HepG2 (cell line): ENCODE results near the gene TIAM2. TPM values are rescaled to one million over a fixed set of nuclear protein-coding genes. Genes with fewer than 3 reads are reported as not detected.
A peak's percentile ranks its signal among the peaks of the same experiment; 100 is the strongest.

Experiments used
- ELF4 ChIP-seq: sonication (generic); formaldehyde crosslinking; IDR thresholded peaks from 2 replicates; pipeline ENCODE4 v1.5.0; 2020; ENCODE audit warnings: missing genetic modification reagents, mild to moderate bottlenecking, moderate library complexity, borderline replicate concordance
- FLYWCH1 ChIP-seq: sonication (generic); formaldehyde crosslinking; IDR thresholded peaks from 2 replicates; pipeline ENCODE4 v1.8.1; 2023; ENCODE audit warnings: mild to moderate bottlenecking, missing genetic modification reagents
- HNF4A ChIP-seq: sonication (generic); formaldehyde crosslinking; IDR thresholded peaks from 2 replicates; pipeline ENCODE4 v1.4.0; 2020; ENCODE audit warnings: missing genetic modification reagents
- JUND ChIP-seq: sonication (generic); formaldehyde crosslinking; IDR thresholded peaks from 2 replicates; pipeline ENCODE4 v1.8.0; 2022; ENCODE audit warnings: mild to moderate bottlenecking, missing genetic modification reagents
- MXD3 ChIP-seq: IDR thresholded peaks from 2 replicates; pipeline ENCODE4 v1.6.1; 2016; ENCODE audit warnings: mild to moderate bottlenecking, missing biosample characterization, missing genetic modification reagents
- NRL ChIP-seq: sonication (generic); formaldehyde crosslinking; IDR thresholded peaks from 2 replicates; pipeline ENCODE4 v1.5.0; 2020; ENCODE audit warnings: missing genetic modification reagents, mild to moderate bottlenecking, moderate library complexity, borderline replicate concordance
- PAF1 ChIP-seq: IDR thresholded peaks from 2 replicates; pipeline ENCODE4 v1.6.1; 2016; ENCODE audit warnings: missing genetic modification reagents, missing compliant biosample characterization
- PAXIP1 ChIP-seq: sonication (generic); formaldehyde crosslinking; conservative IDR thresholded peaks from 2 replicates; pipeline ENCODE4 v1.4.0; 2020; ENCODE audit warnings: mild to moderate bottlenecking, missing genetic modification reagents, moderate library complexity
- ZNF10 ChIP-seq: sonication (generic); formaldehyde crosslinking; IDR thresholded peaks from 2 replicates; pipeline ENCODE4 v1.4.0; 2020; ENCODE audit warnings: mild to moderate bottlenecking, low read depth, missing genetic modification reagents, borderline replicate concordance
- ZNF510 ChIP-seq: sonication (generic); formaldehyde crosslinking; IDR thresholded peaks from 2 replicates; pipeline ENCODE4 v1.4.0; 2020; ENCODE audit warnings: low read depth, mild to moderate bottlenecking, missing genetic modification reagents
- polyA plus RNA-seq, 8 experiments: library from polyadenylated mRNA; depleted of rRNA in 3 of 8; stranded (reverse) in 7 of 8; unstranded in 1 of 8; fragments of >200 nt; fragmentation: Illumina TruSeq in 4 of 8; extraction: Trizol in 4 of 8; gene quantifications; 2 replicates each; pipeline versions ENCODE4 v1.2.1 to v1.2.3, GENCODE V29; 2011 to 2016; ENCODE audit warnings: low read depth in 4 of 8, missing spikeins in 1 of 8, mixed read lengths in 1 of 8; ENCODE audit not compliant: insufficient read depth in 1 of 8
- total RNA-seq, 5 experiments: library from RNA; depleted of rRNA; stranded (reverse); fragments of >200 nt; fragmentation: Illumina TruSeq; extraction: Trizol; gene quantifications; 2 replicates each; pipeline ENCODE4 v1.2.3, GENCODE V29; 2016; ENCODE audit warnings: low read depth in 1 of 5
- TF ChIP-seq, protein P1 (sequence below): sonication (generic); formaldehyde crosslinking; IDR thresholded peaks from 2 replicates; pipeline ENCODE4 v1.5.0; 2020; ENCODE audit warnings: mild to moderate bottlenecking, missing genetic modification reagents
- TF ChIP-seq, protein P2 (sequence below): sonication (generic); formaldehyde crosslinking; IDR thresholded peaks from 2 replicates; pipeline ENCODE4 v1.4.0; 2020; ENCODE audit warnings: mild to moderate bottlenecking, missing genetic modification reagents, borderline replicate concordance

Gene TIAM2
- total and polyA plus RNA-seq, 2 of the 13 experiments (the other 11 are each of a cell fraction or from before 2014, with no cell fraction given): 4.1 to 4.5 TPM

- TF ChIP-seq ELF4 (CRISPR knock-in tag): no peak
- TF ChIP-seq ZNF510 (CRISPR knock-in tag): no peak
- no peak for TF ChIP-seq NRL (CRISPR knock-in tag)
- no peak for TF ChIP-seq FLYWCH1 (CRISPR knock-in tag)
- TF ChIP-seq, protein P1, sequence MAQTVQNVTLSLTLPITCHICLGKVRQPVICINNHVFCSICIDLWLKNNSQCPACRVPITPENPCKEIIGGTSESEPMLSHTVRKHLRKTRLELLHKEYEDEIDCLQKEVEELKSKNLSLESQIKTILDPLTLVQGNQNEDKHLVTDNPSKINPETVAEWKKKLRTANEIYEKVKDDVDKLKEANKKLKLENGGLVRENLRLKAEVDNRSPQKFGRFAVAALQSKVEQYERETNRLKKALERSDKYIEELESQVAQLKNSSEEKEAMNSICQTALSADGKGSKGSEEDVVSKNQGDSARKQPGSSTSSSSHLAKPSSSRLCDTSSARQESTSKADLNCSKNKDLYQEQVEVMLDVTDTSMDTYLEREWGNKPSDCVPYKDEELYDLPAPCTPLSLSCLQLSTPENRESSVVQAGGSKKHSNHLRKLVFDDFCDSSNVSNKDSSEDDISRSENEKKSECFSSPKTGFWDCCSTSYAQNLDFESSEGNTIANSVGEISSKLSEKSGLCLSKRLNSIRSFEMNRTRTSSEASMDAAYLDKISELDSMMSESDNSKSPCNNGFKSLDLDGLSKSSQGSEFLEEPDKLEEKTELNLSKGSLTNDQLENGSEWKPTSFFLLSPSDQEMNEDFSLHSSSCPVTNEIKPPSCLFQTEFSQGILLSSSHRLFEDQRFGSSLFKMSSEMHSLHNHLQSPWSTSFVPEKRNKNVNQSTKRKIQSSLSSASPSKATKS (CRISPR knock-in tag): no peak
- no peak for TF ChIP-seq ZNF10 (CRISPR knock-in tag)
- no peak for TF ChIP-seq JUND
- 0 out of 2 replicates have a peak, but pooled peaks have one; percentile 17 for TF ChIP-seq PAXIP1 (CRISPR knock-in tag)
- TF ChIP-seq, protein P2, sequence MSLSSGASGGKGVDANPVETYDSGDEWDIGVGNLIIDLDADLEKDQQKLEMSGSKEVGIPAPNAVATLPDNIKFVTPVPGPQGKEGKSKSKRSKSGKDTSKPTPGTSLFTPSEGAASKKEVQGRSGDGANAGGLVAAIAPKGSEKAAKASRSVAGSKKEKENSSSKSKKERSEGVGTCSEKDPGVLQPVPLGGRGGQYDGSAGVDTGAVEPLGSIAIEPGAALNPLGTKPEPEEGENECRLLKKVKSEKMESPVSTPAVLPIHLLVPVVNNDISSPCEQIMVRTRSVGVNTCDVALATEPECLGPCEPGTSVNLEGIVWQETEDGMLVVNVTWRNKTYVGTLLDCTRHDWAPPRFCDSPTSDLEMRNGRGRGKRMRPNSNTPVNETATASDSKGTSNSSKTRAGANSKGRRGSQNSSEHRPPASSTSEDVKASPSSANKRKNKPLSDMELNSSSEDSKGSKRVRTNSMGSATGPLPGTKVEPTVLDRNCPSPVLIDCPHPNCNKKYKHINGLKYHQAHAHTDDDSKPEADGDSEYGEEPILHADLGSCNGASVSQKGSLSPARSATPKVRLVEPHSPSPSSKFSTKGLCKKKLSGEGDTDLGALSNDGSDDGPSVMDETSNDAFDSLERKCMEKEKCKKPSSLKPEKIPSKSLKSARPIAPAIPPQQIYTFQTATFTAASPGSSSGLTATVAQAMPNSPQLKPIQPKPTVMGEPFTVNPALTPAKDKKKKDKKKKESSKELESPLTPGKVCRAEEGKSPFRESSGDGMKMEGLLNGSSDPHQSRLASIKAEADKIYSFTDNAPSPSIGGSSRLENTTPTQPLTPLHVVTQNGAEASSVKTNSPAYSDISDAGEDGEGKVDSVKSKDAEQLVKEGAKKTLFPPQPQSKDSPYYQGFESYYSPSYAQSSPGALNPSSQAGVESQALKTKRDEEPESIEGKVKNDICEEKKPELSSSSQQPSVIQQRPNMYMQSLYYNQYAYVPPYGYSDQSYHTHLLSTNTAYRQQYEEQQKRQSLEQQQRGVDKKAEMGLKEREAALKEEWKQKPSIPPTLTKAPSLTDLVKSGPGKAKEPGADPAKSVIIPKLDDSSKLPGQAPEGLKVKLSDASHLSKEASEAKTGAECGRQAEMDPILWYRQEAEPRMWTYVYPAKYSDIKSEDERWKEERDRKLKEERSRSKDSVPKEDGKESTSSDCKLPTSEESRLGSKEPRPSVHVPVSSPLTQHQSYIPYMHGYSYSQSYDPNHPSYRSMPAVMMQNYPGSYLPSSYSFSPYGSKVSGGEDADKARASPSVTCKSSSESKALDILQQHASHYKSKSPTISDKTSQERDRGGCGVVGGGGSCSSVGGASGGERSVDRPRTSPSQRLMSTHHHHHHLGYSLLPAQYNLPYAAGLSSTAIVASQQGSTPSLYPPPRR (CRISPR knock-in tag): no peak; the same call in 1 of the 2 replicates
- peak; percentile 32; the same call in 1 of the 2 replicates for TF ChIP-seq HNF4A (CRISPR knock-in tag)
- TF ChIP-seq PAF1 (CRISPR knock-in tag): no peak
- no peak for TF ChIP-seq MXD3 (CRISPR knock-in tag)
Measured at GRCh38 chr6:154986787-154987235, 8.3 kb upstream of the TIAM2 start (continued).
